GM18505 (cell line): ENCODE measurements around the gene CUX1.
"Not testable (repeated sequence)": the region's sequence is repeated elsewhere in the genome, so short reads cannot be mapped to it uniquely, and the experiment has no call there.

Source experiments
- ATAC-seq: cut with Tn5 transposase; IDR thresholded peaks from one replicate; pipeline ENCODE4 v1.9.1; 2021; ENCODE audit not compliant: unreplicated experiment
- POLR2A ChIP-seq: IDR thresholded peaks from 4 replicates; pipeline ENCODE4 v1.6.1; 2011; ENCODE audit warnings: borderline replicate concordance; ENCODE audit not compliant: insufficient read depth, insufficient read length; ENCODE audit errors: extremely low read depth

The CUX1 gene

GRCh38 chr7:102317231-102318059 is 500.0 kb downstream of the CUX1 start:
- no peak for TF ChIP-seq POLR2A
- no peak for ATAC-seq

DNA sequence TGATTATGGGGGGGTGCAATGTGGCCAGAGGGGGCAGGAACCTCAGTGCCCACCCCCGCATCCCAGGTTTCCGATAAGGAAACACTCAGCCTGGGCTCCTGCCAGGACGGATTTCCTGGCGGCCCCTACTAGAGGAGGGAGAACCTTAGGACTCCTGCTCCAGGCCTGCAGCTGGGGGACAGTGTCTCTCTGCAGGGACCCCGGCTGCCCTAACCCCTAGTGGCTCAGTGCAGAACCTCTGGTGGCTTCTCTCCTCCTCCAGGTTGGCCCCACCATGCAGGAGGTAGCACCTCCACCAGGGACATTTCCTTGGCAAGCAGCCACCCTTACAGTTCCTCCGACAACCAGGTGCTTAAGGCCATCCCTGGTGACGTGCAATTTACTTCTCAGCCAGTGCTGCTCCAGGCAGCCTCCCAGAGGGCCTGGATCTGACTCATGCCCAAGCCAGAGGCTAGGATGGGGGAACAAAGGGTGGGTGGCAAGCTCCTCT is 501.1 kb downstream of the CUX1 start:
- ATAC-seq: no peak

DNA sequence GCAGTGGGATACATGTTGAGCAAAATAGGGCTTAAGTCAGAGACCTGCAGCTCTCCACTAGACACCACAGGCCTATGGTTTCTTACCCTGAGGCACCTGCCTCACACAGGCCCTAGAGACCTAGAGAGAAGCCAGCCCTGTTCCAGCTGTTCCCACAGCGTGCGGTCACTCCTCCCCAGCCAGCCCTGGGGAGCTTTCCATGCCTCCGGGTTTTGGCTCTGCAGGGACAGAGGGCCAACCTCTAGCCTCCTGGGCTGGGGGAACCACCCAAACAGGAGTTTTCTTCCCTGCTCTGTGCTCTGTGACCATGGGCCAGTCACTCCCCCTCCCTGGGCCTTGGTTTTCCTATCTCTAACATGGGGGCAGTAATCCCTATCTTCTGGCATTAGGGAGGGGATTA is 502.2 kb downstream of the CUX1 start:
- no peak for ATAC-seq
- no peak for TF ChIP-seq POLR2A

More for the DNA sequence above, 501.1 kb downstream of the CUX1 start:
- TF ChIP-seq POLR2A: no peak

DNA sequence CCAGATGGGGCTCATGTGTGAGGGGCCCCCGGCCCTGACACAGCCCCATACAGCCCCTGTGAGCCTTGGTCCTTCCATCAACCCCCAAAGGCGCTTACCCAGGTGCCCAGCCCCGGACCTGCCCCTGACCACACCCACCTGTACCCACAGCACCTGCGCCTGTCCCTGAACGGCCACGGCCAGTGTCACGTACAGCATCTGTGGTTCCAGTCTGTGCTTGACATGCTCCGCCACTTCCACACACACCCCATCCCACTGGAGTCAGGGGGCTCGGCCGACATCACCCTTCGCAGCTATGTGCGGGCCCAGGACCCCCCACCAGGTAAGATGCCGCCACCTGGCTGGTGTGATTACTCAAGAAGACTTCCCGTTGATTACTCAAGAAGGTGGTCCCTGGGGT is 502.8 kb downstream of the CUX1 start:
- no peak for ATAC-seq
- no peak for TF ChIP-seq POLR2A

GRCh38 chr7:102320601-102321350 is 503.4 kb downstream of the CUX1 start:
- no peak for ATAC-seq
- peak; percentile 48 for TF ChIP-seq POLR2A

- ATAC-seq: no peak
- peak; percentile 39 for TF ChIP-seq POLR2A
These were observed 504.1 kb downstream of the CUX1 start for GRCh38 chr7:102321351-102322201.

DNA sequence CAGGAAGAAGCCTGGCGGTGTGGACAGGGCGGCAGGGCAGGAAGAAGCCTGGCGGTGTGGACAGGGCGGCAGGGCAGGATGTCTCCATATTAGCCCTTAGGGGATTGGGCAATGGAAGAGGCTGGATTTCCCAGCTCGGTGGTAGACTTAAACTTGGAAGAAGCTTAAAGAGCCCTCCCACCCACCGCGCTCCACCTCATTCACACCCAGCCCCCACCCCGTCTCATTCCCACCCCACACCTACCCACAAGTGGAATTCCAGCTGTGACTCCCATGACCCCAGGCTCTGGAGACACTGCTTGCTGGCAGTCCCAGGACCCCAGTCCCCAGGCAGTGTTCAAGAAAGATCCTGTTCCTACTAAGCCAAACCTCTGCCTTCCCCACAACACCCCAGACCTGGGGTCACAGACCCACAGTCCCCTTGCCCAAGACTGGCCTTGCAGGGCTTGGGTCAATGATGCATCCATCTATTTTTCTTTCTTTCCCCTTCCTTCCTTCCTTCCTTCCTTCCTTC is 504.8 kb downstream of the CUX1 start:
- peak; percentile 35 for TF ChIP-seq POLR2A
- ATAC-seq: no peak

- no peak for ATAC-seq
- TF ChIP-seq POLR2A: no peak
These were observed 506.4 kb downstream of the CUX1 start for GRCh38 chr7:102323914-102324195.

- not testable (repeated sequence) for ATAC-seq
These were observed 507.7 kb downstream of the CUX1 start for GRCh38 chr7:102325106-102325505.

DNA sequence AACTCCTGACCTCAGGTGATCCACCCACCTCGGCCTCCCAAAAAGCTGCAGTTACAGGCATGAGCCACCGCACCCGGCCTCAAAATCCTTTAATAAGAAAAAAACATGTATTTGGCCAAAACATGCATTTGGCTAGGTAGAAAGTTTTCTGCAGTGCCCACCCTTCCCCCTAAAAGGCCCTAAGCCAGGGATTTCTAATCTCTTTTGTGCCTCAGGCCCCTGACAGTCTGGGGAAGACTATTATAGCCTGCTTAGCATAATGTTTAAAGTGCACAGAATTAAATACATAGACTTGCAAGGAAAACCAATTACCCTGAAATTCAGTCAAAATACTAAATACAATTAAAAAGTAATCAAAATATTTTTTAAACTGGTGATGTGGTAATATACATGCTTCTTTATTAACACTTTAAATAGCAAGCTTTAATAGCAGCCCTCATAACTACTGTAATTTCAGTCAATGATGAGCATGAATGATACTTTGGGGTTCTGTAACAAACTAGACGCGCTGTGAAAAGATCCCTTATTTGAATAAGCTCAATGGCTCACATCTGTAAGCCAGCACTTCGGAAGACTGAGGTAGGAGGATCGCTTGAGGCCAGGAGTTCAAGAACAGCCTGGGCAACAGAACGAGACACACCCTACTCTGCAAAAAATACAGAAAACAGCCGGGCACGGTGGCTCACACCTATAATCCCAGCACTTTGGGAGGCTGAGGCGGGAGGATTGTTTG is 508.9 kb downstream of the CUX1 start:
- ATAC-seq: no peak
- no peak for TF ChIP-seq POLR2A

DNA sequence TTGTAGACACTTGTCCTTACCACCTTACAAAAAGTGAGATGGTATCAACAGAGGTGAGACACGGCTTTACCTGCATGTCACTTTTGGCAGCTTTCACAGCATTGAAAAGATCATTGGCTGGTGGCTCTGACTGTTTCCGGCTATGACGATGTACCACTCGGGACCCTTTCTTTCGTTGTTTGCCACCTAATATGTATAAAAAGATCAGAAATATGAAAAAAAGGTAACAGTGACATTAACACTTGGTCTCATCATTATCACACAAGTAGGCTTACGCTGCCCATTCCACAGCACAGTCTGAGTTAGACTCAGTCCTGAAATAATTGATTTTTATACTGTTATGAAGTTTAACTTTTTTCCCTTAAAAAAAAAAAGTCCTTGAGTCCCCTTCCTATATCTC is 509.8 kb downstream of the CUX1 start:
- ATAC-seq: not testable (repeated sequence)

- not testable (repeated sequence) for ATAC-seq
These were observed 511.4 kb downstream of the CUX1 start for GRCh38 chr7:102328863-102329262.

GRCh38 chr7:102329366-102329765 is 511.9 kb downstream of the CUX1 start:
- ATAC-seq: not testable (repeated sequence)

DNA sequence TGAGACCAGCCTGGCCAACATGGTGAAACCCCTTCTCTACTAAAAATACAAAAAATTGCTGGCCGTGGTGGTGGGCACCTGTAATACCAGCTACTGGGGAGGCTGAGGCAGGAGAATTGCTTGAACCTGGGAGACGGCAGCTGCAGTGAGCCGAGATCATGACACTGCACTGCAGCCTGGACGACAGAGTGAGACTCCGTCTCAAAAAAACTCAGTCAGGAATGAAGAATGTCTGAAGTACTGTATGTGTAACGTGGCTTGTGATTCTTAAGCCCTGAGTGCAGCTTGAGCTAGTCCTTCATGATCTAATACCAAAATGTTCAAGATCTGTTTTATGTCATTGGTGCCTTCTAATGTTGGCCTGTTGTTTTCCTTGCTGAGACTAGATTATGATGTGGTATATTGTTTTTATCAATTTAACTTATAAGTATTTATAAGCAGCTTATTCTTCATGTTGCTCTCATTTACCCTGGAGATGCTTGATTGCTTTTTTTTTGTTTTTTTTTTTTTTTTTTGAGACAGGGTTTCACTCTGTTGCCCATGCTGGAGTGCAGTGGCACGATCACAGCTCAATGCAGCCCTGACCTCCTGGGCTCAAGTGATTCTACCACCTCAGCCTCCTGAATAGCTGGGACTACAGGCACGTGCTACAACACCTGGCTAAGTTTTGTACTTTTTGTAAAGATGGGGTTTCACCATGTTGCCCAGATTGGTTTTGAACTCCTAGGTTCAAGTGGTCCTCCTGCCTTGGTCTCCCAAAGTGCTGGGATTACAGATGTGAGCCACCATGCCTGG is 513.4 kb downstream of the CUX1 start:
- ATAC-seq: not testable (repeated sequence)
